HEK293T (cell line): ENCODE data around the gene DTNB.

ENCODE experiments used
- CTCF ChIA-PET: fragments of 350-600 bp; formaldehyde crosslinking; extraction: SDS; loops from one replicate; lab custom pipeline; 2021; ENCODE audit warnings: antibody characterized with exemption, inconsistent platforms; lab: Yijun Ruan, JAX
- POLR2A ChIA-PET: fragments of 350-600 bp; formaldehyde crosslinking; extraction: SDS; loops from one replicate; lab custom pipeline; 2020; ENCODE audit warnings: antibody characterized with exemption, inconsistent platforms; lab: Yijun Ruan, JAX
- DNase-seq: peaks from one replicate; pipeline ENCODE4 v3.0.0; 2012; ENCODE audit warnings: mixed read lengths; ENCODE audit errors: extremely low spot score
- ARNT ChIP-seq: fragments of 450-650 bp; IDR thresholded peaks from 2 replicates; pipeline ENCODE4 v1.6.1; 2017; ENCODE audit warnings: mild to moderate bottlenecking
- BHLHE40 ChIP-seq: fragments of 450-650 bp; IDR thresholded peaks from 2 replicates; pipeline ENCODE4 v1.6.1; 2016; ENCODE audit warnings: mild to moderate bottlenecking, moderate library complexity, borderline replicate concordance
- CTBP1 ChIP-seq: fragments of 450-650 bp; IDR thresholded peaks from 2 replicates; pipeline ENCODE4 v1.6.1; 2016; ENCODE audit warnings: borderline replicate concordance
- ELF4 ChIP-seq: fragments of 450-650 bp; IDR thresholded peaks from 2 replicates; pipeline ENCODE4 v1.6.1; 2017; ENCODE audit warnings: antibody characterized with exemption
- FOXA1 ChIP-seq: fragments of 450-650 bp; IDR thresholded peaks from 2 replicates; pipeline ENCODE4 v1.6.1; 2016; ENCODE audit warnings: mild to moderate bottlenecking
- FOXK2 ChIP-seq: fragments of 450-650 bp; IDR thresholded peaks from 2 replicates; pipeline ENCODE4 v1.6.1; 2016; ENCODE audit warnings: mild to moderate bottlenecking
- FOXM1 ChIP-seq: fragments of 450-650 bp; IDR thresholded peaks from 2 replicates; pipeline ENCODE4 v1.6.1; 2017; ENCODE audit warnings: mild to moderate bottlenecking, borderline replicate concordance
- HDGF ChIP-seq: fragments of 450-650 bp; IDR thresholded peaks from 2 replicates; pipeline ENCODE4 v1.6.1; 2017; ENCODE audit warnings: antibody characterized with exemption, borderline replicate concordance
- L3MBTL2 ChIP-seq: fragments of 450-650 bp; conservative IDR thresholded peaks from 2 replicates; pipeline ENCODE4 v1.6.1; 2016; ENCODE audit warnings: mild to moderate bottlenecking
- LEF1 ChIP-seq: fragments of 450-650 bp; IDR thresholded peaks from 2 replicates; pipeline ENCODE4 v1.6.1; 2017; ENCODE audit warnings: mild to moderate bottlenecking, borderline replicate concordance
- NFRKB ChIP-seq: fragments of 450-650 bp; IDR thresholded peaks from 2 replicates; pipeline ENCODE4 v1.6.1; 2016; ENCODE audit warnings: mild to moderate bottlenecking, moderate library complexity
- PKNOX1 ChIP-seq: fragments of 450-650 bp; IDR thresholded peaks from 2 replicates; pipeline ENCODE4 v1.6.1; 2016
- SP1 ChIP-seq: fragments of 450-650 bp; IDR thresholded peaks from 2 replicates; pipeline ENCODE4 v1.6.1; 2017
- SUZ12 ChIP-seq: fragments of 450-650 bp; IDR thresholded peaks from 2 replicates; pipeline ENCODE4 v1.6.1; 2016; ENCODE audit warnings: mild to moderate bottlenecking
- TARDBP ChIP-seq: fragments of 450-650 bp; IDR thresholded peaks from 2 replicates; pipeline ENCODE4 v1.6.1; 2016
- ZNF384 ChIP-seq: fragments of 450-650 bp; IDR thresholded peaks from 2 replicates; pipeline ENCODE4 v1.6.1; 2016

Gene DTNB

GRCh38 chr2:25596516-25597244 lies 76.7 kb downstream of the DTNB start:
- CTCF ChIA-PET, result no interaction called here
- POLR2A ChIA-PET, result no interaction called here
- TF ChIP-seq ELF4 (no peak), BHLHE40 (no peak), FOXK2 (no peak), ZNF384 (no peak), HDGF (no peak), L3MBTL2 (no peak), ARNT (no peak), SUZ12 (no peak), LEF1 (no peak), SP1 (no peak), FOXM1 (no peak)
- no peak for DNase-seq

DNA sequence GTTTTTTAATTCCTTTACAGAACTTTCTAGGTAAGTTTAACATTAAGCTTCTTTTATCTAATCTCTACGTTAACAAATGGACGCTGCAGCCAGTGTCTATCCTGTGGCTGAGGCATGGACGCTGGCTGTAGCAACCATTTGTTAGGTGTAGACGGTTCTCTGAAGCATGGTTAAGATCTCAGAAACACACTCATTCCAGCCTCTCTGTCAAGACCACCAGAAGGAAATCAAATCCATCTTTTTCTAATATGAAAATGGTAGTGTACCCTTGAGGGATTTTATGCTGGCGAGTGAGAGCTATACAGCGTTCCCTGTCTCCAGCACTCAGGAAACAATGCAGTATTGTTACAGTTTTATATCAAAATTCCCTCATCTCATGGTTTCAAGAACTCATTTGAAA lies 78.0 kb downstream of the DTNB start:
- TF ChIP-seq HDGF (no peak), FOXA1 (no peak), L3MBTL2 (no peak), ELF4 (no peak), SP1 (no peak), ZNF384 (no peak), LEF1 (no peak), TARDBP (no peak), PKNOX1 (no peak), SUZ12 (no peak), FOXK2 (no peak), FOXM1 (no peak), CTBP1 (no peak), BHLHE40 (no peak), NFRKB (no peak), ARNT (no peak)
- ChIA-PET CTCF (no interaction called here), POLR2A (no interaction called here)
- no peak for DNase-seq

DNA sequence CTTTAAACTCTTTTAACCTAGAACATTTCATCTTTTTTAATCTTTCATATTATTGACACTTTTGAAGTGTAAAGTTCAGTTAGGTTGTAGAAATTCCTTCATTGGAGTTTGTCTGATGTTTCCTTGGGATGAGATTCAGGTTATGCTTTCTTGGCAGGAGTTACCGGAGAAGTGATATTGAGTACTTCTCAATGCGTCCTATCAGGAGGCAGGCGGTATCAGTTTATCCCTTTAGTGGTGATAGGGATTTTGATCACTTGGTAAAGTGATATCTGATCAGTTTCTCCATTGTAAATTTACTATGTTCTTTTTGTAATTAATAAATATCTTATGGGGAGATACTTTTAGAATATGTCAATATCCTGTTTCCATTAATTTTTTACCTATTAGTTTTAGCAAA lies 78.4 kb downstream of the DTNB start:
- POLR2A ChIA-PET, result no interaction called here
- no peak for DNase-seq
- CTCF ChIA-PET, result no interaction called here
- TF ChIP-seq ZNF384, result no peak
- no peak for TF ChIP-seq L3MBTL2
- TF ChIP-seq BHLHE40, result no peak
- TF ChIP-seq FOXK2, result no peak
- TF ChIP-seq HDGF, result no peak
- no peak for TF ChIP-seq TARDBP
- no peak for TF ChIP-seq FOXM1
- no peak for TF ChIP-seq PKNOX1
- no peak for TF ChIP-seq FOXA1
- no peak for TF ChIP-seq ELF4
- TF ChIP-seq LEF1, result no peak
- TF ChIP-seq NFRKB, result no peak
- no peak for TF ChIP-seq SUZ12
- TF ChIP-seq CTBP1, result no peak
- TF ChIP-seq ARNT, result no peak
- no peak for TF ChIP-seq SP1

- ChIA-PET POLR2A (no interaction called here), CTCF (no interaction called here)
- no peak for TF ChIP-seq FOXA1
- TF ChIP-seq PKNOX1, result no peak
- TF ChIP-seq LEF1, result no peak
- TF ChIP-seq FOXM1, result no peak
- TF ChIP-seq L3MBTL2, result no peak
- no peak for TF ChIP-seq BHLHE40
- no peak for DNase-seq
Observed at GRCh38 chr2:25592766-25593292, 80.5 kb downstream of the DTNB start.

DNA sequence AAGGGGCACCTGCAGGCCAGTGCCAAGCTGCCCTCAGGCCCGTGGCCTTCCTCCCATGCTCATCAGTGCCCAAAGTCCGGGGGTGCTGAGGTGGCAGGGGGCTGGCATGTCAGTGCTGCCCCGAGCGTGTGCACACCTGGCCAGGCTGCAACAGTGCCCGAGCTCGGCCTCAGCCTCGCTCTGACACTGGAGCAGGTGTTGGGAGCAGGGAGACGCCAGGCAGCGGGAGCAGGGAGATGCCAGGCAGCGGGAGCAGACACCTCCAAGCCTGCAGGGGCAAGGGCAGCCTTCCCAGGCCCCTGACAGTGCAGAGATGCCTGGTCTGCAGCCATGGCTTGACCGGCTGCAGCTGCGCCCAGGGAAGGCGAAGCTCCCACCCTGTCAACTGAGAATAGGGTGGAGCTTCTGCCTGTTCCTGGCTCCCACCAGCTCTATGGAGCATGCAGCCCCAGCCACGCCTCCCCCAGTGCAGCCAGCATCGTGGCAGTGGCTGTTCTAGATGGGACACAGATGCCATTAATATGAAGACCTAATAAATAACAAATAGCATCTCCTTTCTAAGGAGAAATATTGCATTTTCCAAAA lies 82.4 kb downstream of the DTNB start:
- ChIA-PET CTCF (interaction anchor here (1.1 kb wide), 1 partner anchor 16 kb away, joined by 3 read pairs; no protein-coding TSS in a partner anchor), POLR2A (no interaction called here)
- no peak for DNase-seq
- TF ChIP-seq SUZ12, result no peak
- TF ChIP-seq NFRKB, result no peak
- TF ChIP-seq CTBP1, result no peak
- no peak for TF ChIP-seq BHLHE40
- TF ChIP-seq TARDBP, result no peak
- no peak for TF ChIP-seq ELF4
- TF ChIP-seq ARNT, result no peak
- TF ChIP-seq FOXM1, result no peak
- no peak for TF ChIP-seq FOXA1
- TF ChIP-seq L3MBTL2, result no peak
- no peak for TF ChIP-seq LEF1
- TF ChIP-seq HDGF, result no peak
- TF ChIP-seq ZNF384, result no peak
- no peak for TF ChIP-seq PKNOX1
- TF ChIP-seq SP1, result no peak
- TF ChIP-seq FOXK2, result no peak
